ENCODE results near the gene KIR2DL4.
"Not testable (repeated sequence)": the region's sequence is repeated elsewhere in the genome, so short reads cannot be mapped to it uniquely, and the experiment has no call there.

The KIR2DL4 gene

DNA sequence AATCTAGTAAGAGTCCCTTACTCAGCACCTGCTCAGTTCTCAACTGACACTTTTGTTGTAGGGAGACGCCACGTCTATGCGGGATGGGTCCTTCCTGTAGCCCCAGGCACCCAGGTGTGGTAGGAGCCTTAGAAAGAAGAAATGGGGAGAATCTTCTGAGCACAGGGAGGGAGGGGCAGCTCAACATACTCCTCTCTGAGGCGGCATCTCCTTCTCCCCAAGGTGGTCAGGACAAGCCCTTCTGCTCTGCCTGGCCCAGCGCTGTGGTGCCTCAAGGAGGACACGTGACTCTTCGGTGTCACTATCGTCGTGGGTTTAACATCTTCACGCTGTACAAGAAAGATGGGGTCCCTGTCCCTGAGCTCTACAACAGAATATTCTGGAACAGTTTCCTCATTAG, 1.2 kb downstream of the KIR2DL4 start:
- DNase-seq (ENCODE audit: low spot score), result no peak

DNA sequence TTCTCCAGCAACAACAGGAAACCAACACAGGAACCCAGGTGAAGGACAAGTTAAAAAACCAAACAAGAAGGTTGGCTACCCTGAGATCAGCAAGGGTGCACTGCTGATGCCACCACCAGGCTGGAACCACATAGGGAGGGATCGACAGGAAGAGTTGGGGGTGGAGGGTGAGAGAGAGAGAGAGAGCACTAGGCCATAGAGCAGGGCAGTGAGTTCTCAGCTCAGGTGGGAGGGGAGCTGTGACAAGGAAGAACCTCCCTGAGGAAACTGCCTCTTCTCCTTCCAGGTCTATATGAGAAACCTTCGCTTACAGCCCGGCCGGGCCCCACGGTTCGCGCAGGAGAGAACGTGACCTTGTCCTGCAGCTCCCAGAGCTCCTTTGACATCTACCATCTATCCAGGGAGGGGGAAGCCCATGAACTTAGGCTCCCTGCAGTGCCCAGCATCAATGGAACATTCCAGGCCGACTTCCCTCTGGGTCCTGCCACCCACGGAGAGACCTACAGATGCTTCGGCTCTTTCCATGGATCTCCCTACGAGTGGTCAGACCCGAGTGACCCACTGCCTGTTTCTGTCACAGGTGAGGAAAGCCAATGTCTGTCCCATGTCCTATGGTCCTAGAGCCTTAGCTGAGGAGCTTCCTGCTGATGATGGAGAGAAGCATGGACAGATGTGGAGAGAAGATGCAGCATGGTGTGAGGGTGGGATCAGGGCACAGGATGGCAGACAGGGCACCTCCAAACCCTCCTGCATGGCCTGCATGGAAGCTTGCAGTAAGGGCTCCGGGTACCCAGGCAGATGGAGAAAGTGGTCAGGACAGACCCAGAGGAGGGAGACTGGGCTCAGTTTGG, 2.5 kb downstream of the KIR2DL4 start:
- DNase-seq (ENCODE audit: low spot score), result no peak

DNA sequence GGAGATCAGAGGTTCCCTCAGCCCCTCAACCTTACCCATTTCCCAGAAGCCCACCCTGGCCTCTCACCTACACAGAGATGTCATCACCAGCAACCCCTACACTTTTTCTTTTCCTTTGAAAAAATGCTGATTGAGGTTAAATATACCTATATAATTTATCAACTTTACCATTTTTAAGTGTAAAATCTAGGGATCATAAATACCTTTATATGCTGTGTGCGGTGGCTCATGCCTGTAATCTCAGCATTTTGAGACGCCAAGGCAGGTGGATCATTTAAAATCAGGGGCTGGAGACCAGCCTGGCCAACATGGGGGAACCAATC, 3.1 kb downstream of the KIR2DL4 start:
- no peak for DNase-seq (ENCODE audit: low spot score)

DNA sequence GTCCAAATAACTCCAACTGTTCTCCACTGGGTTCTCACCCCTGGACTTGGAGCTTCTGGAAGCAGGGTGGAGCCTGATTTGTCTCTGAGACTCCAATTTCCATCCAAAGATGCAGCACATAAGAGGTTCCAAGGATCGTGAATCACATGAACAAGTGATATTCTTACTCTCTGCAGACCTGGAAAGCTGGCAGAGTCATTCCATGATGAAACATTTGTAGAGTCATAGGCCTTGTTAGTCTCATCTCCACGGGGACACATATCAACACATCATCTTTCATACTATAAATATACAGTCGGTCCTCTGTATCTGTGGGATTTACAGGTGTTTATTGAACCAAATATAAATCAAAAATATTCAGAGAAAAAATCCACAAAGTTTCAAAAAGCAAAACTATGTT, 11.2 kb downstream of the KIR2DL4 start:
- DNase-seq (ENCODE audit: low spot score), result not testable (repeated sequence)

DNA sequence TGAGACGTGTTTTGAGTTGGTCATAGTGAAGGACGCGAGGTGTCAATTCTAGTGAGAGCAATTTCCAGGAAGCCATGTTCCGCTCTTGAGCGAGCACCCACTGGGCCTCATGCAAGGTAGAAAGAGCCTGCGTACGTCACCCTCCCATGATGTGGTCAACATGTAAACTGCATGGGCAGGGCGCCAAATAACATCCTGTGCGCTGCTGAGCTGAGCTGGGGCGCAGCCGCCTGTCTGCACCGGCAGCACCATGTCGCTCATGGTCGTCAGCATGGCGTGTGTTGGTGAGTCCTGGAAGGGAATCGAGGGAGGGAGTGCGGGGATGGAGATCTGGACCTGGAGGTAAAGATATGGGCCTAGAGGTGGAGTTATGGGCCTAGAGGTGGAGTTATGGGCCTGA, 12.8 kb downstream of the KIR2DL4 start, which contains the start of gene KIR3DL1:
TSS of gene KIR3DL1 (plus strand) at position 218 of the 400 bp plus-strand sequence.
- DNase-seq (ENCODE audit: low spot score), result not testable (repeated sequence)

DNA sequence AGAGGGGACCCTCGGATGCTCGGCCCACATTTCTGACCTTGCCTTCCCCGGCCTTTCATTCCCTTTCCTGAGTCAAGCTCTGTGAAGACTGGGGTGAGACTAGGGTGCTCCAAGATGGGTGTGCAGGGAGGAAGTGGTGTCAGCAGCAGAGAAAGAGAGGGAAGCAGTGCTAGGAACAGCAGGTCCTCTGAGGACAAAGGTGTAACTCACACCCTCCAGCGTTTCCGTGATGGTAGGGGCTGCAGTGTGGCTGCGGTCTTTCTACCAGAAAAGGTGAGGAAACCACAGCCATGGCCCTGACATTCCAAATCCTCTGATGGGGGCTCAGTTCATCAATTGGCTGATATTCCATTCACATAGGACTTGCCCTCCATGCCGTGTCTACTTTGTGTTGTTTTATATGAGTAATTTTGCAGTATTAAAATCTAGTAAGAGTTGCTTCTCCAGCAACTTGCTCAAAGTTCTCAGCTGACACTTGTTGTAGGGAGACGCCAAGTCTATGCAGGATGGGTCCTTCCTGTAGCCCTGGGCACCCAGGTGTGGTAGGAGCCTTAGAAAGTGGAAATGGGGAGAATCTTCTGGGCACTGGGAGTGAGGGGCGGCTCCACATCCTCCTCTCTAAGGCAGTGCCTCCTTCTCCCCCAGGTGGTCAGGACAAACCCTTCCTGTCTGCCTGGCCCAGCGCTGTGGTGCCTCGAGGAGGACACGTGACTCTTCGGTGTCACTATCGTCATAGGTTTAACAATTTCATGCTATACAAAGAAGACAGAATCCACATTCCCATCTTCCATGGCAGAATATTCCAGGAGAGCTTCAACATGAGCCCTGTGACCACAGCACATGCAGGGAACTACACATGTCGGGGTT, 14.5 kb downstream of the KIR2DL4 start:
- DNase-seq (ENCODE audit: low spot score), result no peak

DNA sequence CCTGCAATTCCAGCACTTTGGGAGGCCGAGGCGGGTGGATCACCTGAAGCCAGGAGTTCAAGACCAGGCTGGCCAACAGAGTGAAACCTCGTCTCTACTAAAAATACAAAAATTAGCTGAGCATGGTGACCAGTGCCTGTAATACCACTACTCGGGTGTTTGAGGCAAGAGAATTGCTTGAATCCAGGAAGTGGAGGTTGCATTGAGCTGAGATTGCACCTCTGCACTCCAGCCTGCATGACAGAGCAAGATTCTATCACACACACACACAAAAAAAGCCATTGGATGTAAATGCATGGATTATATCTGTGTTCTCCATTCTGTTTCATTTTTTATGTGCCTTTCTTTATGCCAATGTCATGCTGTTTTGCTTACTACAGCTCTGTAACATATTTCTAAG, 21.0 kb downstream of the KIR2DL4 start:
- DNase-seq (ENCODE audit: low spot score), result not testable (repeated sequence)

DNA sequence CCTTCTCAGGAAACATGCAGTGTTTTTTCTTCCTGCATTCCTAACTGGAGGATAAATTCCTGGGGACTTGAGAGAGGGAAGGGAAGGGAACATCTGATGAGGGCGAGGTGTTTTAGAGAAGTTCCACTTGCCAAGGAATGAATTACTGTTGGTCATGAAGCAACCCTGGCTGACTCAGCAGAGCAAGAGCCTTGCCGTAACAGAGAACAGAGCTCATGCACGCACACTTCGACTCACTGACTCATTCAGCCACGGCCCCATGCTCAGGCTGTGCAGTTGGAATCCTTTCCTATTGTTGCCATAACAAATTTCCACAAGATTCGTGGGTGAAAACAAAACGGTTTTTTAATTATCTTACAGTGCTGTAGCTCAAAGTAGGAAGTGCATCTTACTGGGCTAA, 21.9 kb downstream of the KIR2DL4 start:
- not testable (repeated sequence) for DNase-seq (ENCODE audit: low spot score)

DNA sequence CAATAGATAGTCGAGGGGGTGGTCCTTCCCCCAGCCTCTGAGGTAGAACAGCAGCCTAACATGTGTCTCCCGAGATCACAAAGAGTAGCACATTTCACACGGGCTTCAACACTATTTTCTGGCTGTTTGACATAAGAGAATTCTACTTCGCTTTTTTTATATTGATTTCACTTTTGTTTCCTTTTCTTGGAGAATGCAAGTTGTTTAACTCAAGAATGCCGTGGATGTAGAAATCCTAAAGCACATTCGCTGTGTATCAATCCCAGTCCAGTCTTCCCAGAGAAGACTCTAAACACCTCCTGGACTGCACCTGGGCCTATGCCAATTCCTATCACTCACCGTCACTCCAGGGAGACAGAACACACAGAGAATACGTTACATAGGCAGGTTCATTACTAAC, 24.7 kb downstream of the KIR2DL4 start:
- DNase-seq (ENCODE audit: low spot score), result not testable (repeated sequence)

DNA sequence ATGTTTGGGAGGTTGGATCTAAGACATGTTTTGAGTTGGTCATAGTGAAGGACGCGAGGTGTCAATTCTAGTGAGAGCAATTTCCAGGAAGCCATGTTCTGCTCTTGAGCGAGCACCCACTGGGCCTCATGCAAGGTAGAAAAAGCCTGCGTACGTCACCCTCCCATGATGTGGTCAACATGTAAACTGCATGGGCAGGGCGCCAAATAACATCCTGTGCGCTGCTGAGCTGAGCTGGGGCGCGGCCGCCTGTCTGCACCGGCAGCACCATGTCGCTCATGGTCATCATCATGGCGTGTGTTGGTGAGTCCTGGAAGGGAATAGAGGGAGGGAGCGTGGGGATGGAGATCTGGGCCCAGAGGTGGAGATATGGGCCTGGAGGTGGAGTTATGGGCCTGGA, 29.1 kb downstream of the KIR2DL4 start, which contains the start of gene KIR2DS4:
TSS of gene KIR2DS4 (plus strand) at position 181 of the 400 bp plus-strand sequence.
- not testable (repeated sequence) for DNase-seq (ENCODE audit: low spot score)

DNA sequence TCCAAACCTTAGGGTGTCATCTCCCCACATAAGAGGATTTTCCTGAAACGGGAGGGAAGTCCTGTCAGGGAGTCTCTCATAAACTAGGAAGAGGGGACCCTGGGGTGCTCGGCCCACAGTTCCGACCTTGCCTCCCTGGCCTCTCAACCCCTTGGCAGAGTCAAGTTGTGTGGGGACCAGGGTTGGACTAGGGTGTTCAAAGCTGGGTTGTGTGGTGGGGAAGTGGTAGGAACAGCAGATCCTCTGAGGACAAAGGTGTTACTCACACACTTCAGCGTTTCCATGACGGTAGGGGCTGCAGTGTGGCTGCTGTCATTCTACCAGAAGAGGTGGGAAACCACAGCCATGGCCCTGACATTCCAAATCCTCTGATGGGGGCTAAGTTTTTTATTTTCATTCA, 31.7 kb downstream of the KIR2DL4 start:
- not testable (repeated sequence) for DNase-seq (ENCODE audit: low spot score)

DNA sequence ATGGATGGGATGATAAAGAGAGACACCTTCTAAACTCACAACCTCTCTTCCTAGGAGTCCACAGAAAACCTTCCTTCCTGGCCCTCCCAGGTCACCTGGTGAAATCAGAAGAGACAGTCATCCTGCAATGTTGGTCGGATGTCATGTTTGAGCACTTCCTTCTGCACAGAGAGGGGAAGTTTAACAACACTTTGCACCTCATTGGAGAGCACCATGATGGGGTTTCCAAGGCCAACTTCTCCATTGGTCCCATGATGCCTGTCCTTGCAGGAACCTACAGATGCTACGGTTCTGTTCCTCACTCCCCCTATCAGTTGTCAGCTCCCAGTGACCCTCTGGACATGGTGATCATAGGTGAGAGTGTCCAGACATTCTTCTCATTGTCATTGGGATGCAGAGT, 34.1 kb downstream of the KIR2DL4 start:
- DNase-seq (ENCODE audit: low spot score), result not testable (repeated sequence)

DNA sequence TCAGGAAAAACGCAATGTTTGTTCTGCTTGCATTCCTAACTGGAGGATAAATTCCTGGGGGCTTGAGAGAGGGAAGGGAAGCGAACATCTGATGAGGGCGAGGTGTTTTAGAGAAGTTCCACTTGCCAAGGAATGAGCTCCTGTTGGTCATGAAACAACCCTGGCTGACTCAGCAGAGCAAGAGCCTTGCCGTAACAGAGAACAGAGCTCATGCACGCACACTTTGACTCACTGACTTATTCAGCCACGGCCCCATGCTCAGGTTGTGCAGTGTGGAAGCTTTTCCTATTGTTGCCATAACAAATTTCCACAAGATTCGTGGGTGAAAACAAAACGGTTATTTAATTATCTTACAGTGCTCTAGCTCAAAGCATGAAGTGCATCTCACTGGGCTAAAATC, 39.8 kb downstream of the KIR2DL4 start:
- not testable (repeated sequence) for DNase-seq (ENCODE audit: low spot score)

DNA sequence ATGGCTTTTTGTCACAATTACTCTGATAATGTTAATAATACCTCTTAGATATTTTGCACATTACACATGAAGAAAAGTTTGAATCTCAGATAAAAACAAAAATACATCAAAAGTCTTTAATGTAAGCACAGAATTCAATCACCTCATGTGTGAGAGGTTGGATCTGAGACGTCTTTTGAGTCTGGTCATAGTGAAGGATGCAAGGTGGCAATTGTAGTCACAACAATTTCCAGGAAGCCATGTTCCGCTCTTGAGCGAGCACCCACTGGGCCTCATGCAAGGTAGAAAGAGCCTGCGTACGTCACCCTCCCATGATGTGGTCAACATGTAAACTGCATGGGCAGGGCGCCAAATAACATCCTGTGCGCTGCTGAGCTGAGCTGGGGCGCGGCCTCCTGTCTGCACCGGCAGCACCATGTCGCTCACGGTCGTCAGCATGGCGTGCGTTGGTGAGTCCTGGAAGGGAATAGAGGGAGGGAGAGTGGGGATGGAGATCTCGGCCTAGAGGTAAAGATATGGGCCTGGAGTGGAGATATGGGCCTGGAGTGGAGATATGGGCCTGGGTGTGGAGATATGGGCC, 46.7 kb downstream of the KIR2DL4 start, which contains the start of gene KIR3DL2:
TSS of gene KIR3DL2 (plus strand) at position 383 of the 580 bp plus-strand sequence. CDS start at position 416, 33 bp downstream.
- not testable (repeated sequence) for DNase-seq (ENCODE audit: low spot score)

DNA sequence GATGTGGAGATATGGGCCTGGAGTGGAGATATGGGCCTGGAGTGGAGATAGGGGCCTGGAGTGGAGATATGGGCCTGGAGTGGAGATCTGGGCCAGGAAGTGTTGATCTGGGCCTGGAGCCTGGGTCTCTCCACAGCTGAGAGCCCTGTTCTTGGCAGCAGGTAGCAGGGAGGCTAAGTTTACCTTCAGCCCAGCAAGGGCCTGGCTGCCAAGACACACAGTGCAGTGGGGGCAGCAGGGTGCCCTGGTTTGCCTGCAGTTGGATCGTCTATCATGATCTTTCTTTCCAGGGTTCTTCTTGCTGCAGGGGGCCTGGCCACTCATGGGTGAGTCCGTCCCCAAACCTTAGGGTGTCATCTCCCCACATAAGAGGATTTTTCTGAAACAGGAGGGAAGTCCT, 47.5 kb downstream of the KIR2DL4 start:
- DNase-seq (ENCODE audit: low spot score), result no peak

DNA sequence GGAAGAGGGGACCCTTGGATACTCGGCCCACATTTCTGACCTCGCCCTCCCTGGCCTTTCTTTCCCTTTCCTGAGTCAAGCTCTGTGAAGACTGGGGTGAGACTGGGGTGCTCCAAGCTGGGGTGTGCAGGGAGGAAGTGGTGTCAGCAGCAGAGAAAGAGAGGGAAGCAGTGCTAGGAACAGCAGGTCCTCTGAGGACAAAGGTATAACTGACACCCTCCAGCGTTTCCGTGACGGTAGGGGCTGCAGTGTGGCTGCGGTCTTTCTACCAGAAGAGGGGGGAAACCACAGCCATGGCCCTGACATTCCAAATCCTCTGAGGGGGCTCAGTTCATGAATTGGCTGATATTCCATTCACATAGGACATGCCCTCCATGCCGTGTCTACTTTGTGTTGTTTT, 47.9 kb downstream of the KIR2DL4 start:
- DNase-seq (ENCODE audit: low spot score), result no peak

DNA sequence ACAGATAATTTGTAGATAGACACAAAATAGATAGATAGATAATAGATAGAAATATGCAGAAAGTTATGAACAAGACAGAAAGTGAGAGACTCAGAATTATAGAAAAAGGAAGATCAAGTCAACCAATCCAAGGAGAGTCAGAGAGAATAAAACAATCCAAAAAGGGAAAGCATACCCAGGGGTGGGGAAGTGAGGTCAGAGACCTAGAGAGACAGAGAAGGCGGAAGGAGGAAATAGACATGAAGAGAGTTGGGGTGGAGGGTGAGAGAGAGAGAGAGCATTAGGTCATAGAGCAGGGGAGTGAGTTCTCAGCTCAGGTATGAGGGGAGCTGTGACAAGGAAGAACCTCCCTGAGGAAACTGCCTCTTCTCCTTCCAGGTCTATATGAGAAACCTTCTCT, 51.8 kb downstream of the KIR2DL4 start:
- not testable (repeated sequence) for DNase-seq (ENCODE audit: low spot score)

DNA sequence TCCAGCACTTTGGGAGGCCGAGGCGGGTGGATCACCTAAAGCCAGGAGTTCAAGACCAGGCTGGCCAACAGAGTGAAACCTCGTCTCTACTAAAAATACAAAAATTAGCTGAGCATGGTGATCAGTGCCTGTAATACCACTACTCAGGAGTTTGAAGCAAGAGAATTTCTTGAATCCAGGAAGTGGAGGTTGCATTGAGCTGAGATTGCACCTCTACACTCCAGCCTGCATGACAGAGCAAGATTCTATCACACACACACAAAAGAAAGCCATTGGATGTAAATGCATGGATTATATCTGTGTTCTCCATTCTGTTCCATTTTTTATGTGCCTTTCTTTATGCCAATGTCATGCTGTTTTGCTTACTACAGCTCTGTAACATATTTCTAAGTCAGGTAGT, 55.1 kb downstream of the KIR2DL4 start:
- not testable (repeated sequence) for DNase-seq (ENCODE audit: low spot score)

DNA sequence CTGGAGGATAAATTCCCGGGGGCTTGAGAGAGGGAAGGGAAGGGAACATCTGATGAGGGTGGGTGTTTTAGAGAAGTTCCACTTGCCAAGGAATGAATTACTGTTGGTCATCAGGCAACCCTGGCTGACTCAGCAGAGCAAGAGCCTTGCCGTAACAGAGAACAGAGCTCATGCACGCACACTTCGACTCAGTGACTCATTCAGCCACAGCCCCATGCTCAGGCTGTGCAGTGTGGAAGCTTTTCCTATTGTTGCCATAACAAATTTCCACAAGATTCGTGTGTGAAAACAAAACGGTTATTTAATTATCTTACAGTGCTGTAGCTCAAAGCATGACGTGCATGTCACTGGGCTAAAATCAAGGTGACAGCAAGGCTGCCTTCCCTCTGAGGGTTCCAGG, 56.0 kb downstream of the KIR2DL4 start:
- peak; percentile 8 for DNase-seq (ENCODE audit: low spot score)

DNA sequence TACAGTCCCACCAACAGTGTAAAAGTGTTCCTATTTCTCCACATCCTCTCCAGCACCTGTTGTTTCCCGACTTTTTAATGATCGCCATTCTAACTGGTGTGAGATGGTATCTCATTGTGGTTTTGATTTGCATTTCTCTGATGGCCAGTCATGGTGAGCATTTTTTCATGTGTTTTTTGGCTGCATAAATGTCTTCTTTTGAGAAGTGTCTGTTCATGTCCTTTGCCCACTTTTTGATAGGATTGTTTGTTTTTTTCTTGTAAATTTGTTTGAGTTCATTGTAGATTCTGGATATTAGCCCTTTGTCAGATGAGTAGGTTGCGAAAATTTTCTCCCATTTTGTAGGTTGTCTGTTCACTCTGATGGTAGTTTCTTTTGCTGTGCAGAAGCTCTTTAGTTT, 60.0 kb downstream of the KIR2DL4 start:
- not testable (repeated sequence) for DNase-seq (ENCODE audit: low spot score)
